Ureter (tissue), 1 donor: Measurements from ENCODE around the gene SLC31A2. TPM values are rescaled to one million over a fixed set of nuclear protein-coding genes. Genes with fewer than 3 reads are reported as not detected.

Experiments
- DNase-seq: peaks from one replicate; pipeline ENCODE4 v3.0.0-alpha.2; 2020; ENCODE audit warnings: low spot score
- total RNA-seq: library from RNA; stranded (reverse); gene quantifications from one replicate; pipeline ENCODE4 v1.2.4, GENCODE V29; 2023
- donor health status: DM: yes; HTN: yes; CAD: no.

SLC31A2 gene
- total RNA-seq, 1 donor from 2014 or later: 8.9 TPM

- no peak for DNase-seq
Measured at GRCh38 chr9:113151696-113152630, 1.2 kb downstream of the SLC31A2 start.

GRCh38 chr9:113152699-113153098, 1.9 kb downstream of the SLC31A2 start:
- no peak for DNase-seq

- DNase-seq: no peak
Measured at GRCh38 chr9:113153599-113153998, 2.8 kb downstream of the SLC31A2 start.

- no peak for DNase-seq
Measured at GRCh38 chr9:113154471-113154870, 3.7 kb downstream of the SLC31A2 start.

- no peak for DNase-seq
Measured at GRCh38 chr9:113154946-113155345, 4.1 kb downstream of the SLC31A2 start.

- DNase-seq: no peak
Measured at GRCh38 chr9:113155911-113156588, 5.2 kb downstream of the SLC31A2 start.

GRCh38 chr9:113156880-113157279, 6.1 kb downstream of the SLC31A2 start:
- no peak for DNase-seq

- no peak for DNase-seq
Measured at GRCh38 chr9:113158446-113158845, 7.6 kb downstream of the SLC31A2 start.

GRCh38 chr9:113160571-113160970, 9.8 kb downstream of the SLC31A2 start:
- DNase-seq: no peak

- DNase-seq: no peak
Measured at GRCh38 chr9:113163001-113163400, 12.2 kb downstream of the SLC31A2 start.

- DNase-seq: no peak
Measured at GRCh38 chr9:113164536-113165300, 13.9 kb downstream of the SLC31A2 start.

GRCh38 chr9:113166039-113166438, 15.2 kb downstream of the SLC31A2 start:
- no peak for DNase-seq

- no peak for DNase-seq
Measured at GRCh38 chr9:113168809-113169208, 18.0 kb downstream of the SLC31A2 start.

GRCh38 chr9:113173341-113173740, 22.5 kb downstream of the SLC31A2 start:
- DNase-seq: no peak

GRCh38 chr9:113176803-113177202, 26.0 kb downstream of the SLC31A2 start:
- DNase-seq: no peak

GRCh38 chr9:113177251-113177650, 26.4 kb downstream of the SLC31A2 start:
- DNase-seq: no peak

- no peak for DNase-seq
Measured at GRCh38 chr9:113178087-113178486, 27.3 kb downstream of the SLC31A2 start.

GRCh38 chr9:113179839-113180238, 29.0 kb downstream of the SLC31A2 start:
- no peak for DNase-seq

GRCh38 chr9:113181165-113181564, 30.4 kb downstream of the SLC31A2 start:
- no peak for DNase-seq

GRCh38 chr9:113183956-113184488, 33.2 kb downstream of the SLC31A2 start:
- DNase-seq: no peak

GRCh38 chr9:113184539-113184938, 33.7 kb downstream of the SLC31A2 start:
- DNase-seq: no peak

GRCh38 chr9:113185271-113185670, 34.5 kb downstream of the SLC31A2 start:
- no peak for DNase-seq
